ENCODE measurements around the gene FDCSP.
"Not testable (repeated sequence)": the region's sequence is repeated elsewhere in the genome, so short reads cannot be mapped to it uniquely, and the experiment has no call there.

Gene FDCSP

GRCh38 chr4:70239131-70239883 lies 13.4 kb downstream of the FDCSP start:
- no peak for DNase-seq (ENCODE audit: low read depth in 2 of 2)

GRCh38 chr4:70239884-70240591 lies 14.1 kb downstream of the FDCSP start:
- DNase-seq (ENCODE audit: low read depth in 2 of 2) = no peak

- DNase-seq (ENCODE audit: low read depth in 2 of 2) = not testable (repeated sequence)
Measured at GRCh38 chr4:70242297-70242696, 16.4 kb downstream of the FDCSP start, which contains the start of gene CSN3. Gene CSN3, plus strand, starts transcription at chr4:70242597. Its CDS starts 2,223 bp downstream, at chr4:70244820.

- DNase-seq (ENCODE audit: low read depth in 2 of 2) = no peak
Measured at GRCh38 chr4:70243091-70243490, 17.2 kb downstream of the FDCSP start.

- no peak for DNase-seq (ENCODE audit: low read depth in 2 of 2)
Measured at GRCh38 chr4:70251250-70251944, 25.5 kb downstream of the FDCSP start.

- DNase-seq (ENCODE audit: low read depth in 2 of 2) = no peak
Measured at GRCh38 chr4:70251945-70252277, 26.0 kb downstream of the FDCSP start.

- DNase-seq (ENCODE audit: low read depth in 2 of 2) = no peak
Measured at GRCh38 chr4:70269674-70270073, 43.8 kb downstream of the FDCSP start.

- DNase-seq (ENCODE audit: low read depth in 2 of 2) = no peak
Measured at GRCh38 chr4:70277121-70277520, 51.2 kb downstream of the FDCSP start.

GRCh38 chr4:70280567-70280966 lies 54.6 kb downstream of the FDCSP start:
- no peak for DNase-seq (ENCODE audit: low read depth in 2 of 2)

All from fibroblast of skin of left biceps (primary cell).